Suppressor macrophage (primary cell): Measurements from ENCODE around the gene TENM4.

Experiments used
- DNase-seq, 4 experiments: peaks; one replicate each; pipeline ENCODE4 v3.0.0-alpha.2; 2020 to 2022

TENM4 gene

DNA sequence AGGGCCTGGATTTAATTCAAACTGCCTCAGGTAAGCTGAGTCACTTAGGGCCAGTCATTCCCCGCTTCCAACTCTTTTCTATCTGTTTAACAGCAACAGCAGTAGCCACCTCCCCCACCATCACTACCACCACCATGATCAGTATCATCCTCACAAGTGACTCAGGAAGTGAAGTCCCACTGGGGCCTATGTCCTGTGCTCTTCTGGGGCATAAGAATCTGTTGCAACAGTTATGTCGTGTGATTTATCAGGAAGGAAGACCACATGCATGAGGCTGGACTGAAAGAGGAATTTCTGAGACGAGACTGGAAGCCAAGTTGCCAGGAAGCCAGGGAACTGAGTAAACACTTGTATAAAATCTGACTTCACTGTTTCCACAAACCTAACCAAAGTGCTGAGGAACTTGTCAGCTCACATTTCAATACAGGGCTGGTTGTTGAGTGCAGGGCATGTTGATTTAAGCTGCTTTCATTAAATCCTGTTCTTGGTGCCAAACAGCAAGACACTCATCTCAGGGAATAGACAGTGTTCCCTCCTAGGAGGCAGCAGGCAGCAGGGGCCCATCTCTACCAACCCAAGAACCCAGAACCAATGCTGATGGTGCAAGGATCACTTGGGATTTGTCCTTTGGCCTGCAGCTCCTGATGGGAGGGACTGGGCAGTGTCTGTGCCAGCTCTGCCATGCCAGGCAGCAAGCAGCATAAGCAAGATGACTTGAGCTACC is 639.5 kb downstream of the TENM4 start:
- peak; percentile 86 to 97 (median 93) for DNase-seq

DNA sequence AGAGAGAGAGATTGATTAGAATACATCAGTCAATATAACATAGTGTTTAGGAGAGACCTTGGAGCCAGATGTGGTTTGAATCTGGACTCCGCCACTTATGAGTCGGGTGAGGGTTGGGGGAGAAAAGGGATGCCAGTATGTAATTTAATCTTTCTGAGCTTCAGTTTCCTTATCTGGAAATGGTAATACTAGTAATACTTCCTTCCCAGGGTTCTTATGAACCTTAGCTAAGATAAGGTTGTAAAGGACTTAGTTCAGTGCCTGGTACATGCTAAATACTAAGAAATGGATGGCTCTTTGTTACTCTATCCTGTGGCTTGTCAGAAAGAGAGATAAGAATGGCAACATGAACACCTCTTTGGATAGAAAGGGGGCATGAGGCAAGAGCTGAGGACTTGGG is 640.1 kb downstream of the TENM4 start:
- DNase-seq = no peak

DNA sequence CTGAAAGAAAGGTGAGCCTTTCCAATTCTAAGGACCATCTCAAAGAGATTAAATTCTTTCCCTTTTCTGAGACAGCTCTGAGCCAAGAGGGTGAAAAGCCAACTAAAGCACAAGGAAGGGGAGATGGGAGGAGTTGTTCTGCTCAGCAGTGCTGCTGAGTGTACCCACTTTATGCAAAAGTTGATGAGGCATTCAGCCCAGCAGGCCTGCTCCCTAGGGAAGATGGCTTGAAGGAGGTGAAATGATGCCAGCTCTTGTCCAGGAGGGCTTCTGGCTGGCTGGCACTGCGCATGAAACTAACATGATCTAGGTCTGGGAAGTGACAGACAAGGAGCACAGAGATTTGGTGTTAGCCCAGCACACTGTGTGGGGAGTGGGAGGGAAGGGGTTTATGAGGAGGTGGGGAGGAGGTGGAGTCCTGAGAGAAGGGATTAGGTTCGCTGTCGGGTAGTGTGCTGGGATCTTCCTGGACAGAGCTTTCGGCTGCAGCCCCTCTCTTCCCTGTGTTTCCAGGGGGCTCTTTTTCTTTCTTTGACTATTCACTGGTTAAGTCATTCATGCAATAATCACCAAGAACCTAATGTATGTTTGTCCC is 640.6 kb downstream of the TENM4 start:
- DNase-seq = no peak

DNA sequence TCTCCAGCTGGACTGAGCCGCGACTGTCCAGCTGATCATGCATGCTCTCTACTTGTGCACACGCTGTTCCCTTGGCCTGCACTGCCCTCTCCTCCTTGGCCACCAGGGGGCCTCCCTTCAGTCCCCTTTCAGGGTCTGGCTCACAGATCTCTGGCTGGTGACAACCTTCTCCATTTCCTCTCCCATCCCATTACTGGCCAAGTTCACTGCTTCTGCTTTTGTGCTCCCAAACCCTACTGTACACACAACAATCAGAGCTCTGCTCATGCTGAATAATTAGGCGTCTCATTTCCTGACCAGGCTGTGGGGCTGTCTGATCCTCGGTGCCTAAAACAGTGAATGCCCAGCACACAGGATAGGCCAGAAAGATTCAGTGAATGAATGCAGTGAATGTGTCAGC is 642.2 kb downstream of the TENM4 start:
- DNase-seq = peak; percentile 91 to 96 (median 96)

DNA sequence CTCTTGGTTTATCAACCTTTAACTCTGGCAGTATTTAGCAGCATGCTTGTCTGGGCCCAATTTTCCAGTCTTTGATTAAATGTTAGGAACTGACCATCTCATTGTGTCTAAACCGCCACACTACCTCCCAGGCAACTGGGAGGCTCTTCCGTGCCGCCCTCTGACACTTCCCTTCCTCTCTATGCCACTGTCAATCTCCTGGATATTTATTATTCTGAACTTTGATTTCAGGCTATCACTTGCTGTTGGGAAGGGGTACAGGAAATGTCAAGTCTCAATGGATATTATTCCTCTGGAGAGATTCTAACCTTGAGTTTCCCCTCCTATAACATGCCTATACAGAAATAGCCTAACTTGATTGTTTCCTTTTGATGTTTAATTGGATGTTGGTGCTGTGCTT is 643.3 kb downstream of the TENM4 start:
- DNase-seq = no peak

DNA sequence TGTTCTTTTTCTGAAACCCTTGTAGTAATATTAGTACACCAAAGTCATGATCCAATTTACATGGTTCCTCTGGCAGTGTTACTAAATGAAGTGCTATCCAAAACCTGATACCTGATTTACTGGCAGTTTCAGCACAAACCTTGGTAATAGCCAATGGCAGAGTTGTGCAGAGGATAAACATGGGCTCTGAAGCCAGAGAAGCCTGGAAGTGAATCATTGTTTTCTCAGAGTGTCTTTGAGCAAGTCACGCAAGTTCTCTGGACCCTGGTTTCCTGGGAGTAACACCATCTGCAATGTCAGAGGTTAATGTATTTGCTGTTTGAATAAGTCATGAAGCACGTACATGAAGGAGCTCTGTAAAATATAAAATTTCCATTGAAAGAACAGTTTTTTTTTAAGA is 643.9 kb downstream of the TENM4 start:
- DNase-seq = no peak

DNA sequence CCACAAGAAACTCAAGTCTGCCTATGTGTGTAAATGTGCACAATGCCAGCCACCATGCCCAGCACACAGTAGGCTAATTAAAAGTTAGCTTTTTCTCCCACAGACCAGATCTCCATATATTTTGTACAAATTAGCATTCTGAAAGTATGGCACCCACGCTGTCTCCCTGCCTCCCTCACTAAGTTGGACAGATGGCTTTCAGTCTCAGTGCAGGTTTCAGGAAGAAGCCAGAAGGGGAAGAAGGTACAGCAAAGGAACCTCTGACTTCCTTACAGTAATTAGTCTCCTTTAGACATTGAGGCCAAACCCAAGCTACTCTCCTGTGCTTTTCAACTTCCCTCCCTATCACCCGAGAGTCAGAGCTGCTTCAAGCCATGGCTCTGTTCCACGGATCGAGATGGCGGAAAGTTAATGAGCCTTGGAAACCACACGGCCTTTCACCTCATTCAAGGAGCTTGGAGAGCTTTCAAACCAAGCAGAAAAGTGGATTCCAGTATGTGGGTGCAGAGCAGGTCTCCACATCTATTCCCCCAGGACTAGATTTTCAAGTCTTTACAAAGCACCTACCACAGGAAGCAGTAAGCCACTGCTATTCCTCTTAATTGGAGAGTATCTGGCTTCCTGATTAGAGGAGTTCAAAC is 645.1 kb downstream of the TENM4 start:
- peak in 3 of 4 experiments; percentile 45 to 65 (median 53) for DNase-seq

DNA sequence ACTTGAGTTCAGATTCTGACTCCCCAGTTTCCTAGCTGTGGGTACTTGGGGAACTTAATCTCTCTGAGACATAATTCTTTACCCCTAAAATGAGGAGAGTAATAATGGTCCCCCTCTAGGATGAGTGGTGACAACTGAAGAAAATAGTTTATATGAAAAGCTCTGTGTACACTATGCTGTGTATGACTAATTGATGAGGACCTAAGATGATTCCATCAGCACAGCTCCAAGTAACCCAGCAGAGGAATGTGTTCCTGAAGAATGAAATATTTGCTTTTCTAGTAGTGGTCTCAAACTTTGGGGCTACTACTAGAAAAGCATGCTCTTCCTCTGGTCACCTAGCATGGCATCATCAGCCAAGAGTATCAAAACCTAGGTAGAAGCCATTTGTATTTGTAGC is 648.9 kb downstream of the TENM4 start:
- DNase-seq = no peak

DNA sequence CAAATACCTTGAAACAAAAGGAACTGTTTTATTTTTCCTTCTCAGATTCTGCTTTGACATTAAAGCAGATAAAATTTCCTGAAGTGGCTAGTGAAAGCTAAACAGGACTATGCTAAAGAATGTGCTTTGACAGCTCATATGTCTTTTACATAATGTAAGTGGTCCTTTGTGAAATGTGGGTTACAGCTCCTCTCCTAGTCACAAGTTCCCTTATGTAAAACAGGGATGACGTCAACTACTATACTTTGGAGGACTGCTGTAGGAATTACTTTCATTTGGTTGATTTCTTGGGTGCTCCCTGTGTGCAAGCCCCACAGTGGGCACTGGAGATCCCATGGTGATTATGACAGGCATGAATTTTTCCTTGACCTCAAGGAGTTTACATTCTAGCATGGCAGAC is 649.6 kb downstream of the TENM4 start:
- DNase-seq = peak in 3 of 4 experiments; percentile 50 to 82 (median 77)

DNA sequence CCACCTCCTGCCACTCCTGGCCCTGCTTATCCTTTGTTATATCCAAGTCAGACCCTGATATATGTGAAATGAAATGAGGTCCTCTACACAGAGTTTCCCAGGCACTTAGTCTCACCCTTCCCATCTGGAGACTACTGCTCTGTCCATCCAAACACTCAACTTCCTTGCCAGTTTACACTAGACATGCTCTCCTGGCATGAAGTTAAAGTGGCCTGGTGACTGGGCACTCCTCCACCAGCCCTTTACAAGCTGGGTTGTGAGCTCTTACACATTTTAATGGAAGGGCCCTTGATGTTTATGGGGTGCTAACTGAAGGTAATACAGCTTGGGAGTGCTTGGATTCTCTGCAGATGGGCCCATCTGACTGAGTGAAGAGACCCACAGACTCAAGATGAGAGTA is 650.0 kb downstream of the TENM4 start:
- no peak for DNase-seq

DNA sequence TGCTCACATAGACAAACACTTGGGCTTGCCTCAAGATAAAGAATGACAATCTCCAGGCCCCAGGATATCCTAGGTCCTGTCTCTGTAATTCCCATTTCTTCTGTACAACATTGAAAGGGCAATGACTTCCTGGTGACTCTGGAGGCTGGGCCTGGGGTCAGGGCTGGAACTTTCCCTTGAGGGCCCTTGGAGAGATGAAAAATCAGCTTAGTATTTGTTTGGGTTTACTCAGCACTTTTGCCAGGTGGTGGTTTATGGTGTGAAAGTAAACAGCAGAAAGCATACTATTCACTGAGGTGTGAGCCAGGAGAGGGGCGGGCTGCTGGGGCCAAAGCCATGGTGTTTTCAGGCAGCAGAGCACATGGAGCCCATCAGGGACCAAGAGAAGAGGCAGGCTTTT is 651.5 kb downstream of the TENM4 start:
- no peak for DNase-seq

DNA sequence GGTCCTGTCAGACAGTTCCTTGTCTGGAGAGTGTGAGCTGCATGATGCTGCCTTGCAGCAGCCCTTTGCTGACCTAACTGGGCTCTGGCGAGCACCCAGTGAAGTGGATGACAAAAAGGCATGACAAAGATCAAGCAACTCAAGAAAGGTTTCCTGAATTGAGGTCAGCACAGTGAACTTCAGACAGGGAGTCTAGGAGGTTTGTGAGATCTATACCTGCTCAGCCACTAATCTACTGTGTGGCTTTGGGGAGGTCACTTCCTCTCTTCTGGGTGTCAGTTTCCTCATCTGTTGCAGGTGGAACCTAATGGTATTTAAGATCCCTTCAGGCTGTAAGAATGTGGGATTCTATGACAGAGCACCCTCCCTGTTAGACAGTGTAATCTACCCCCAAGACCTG is 652.3 kb downstream of the TENM4 start:
- peak in 1 of 4 experiments; percentile 6 for DNase-seq

DNA sequence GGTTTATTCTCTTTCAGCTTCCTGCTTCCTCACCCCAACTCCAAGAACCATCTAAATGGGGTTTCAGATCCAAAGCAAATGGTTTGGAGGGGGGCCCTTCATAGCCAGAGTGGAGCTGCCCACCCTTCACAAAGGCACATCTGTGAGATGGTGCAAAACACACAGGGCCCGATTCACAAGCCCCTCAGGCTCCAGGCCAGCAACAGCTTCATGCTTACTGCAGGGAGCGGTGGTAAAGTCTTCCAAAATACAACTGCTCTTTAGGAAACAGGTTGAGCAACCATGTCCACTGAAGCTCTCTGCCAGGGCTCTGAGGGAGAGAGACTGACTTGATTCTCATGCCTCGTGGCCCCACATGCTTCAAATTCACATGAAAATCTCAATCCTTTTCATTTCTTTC is 653.1 kb downstream of the TENM4 start:
- no peak for DNase-seq

DNA sequence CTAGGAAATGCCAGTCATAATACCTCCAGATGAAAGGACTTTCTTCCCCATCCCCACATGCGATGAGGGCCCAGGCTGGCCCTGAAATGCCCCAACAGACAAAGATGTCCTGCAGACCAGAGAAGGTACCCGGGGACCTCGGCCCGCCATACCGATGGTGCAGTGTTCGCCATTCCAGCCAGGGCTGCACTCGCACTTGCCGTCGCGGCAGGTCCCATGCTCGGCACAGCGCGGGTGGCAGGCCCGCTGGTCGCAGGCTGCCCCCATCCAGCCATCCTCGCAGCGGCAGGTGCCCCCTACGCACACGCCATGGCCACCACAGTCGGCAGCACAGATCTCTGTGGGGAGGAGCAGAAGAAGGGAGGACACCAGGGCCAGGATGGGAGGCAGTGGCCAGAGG is 654.1 kb downstream of the TENM4 start:
- no peak for DNase-seq

DNA sequence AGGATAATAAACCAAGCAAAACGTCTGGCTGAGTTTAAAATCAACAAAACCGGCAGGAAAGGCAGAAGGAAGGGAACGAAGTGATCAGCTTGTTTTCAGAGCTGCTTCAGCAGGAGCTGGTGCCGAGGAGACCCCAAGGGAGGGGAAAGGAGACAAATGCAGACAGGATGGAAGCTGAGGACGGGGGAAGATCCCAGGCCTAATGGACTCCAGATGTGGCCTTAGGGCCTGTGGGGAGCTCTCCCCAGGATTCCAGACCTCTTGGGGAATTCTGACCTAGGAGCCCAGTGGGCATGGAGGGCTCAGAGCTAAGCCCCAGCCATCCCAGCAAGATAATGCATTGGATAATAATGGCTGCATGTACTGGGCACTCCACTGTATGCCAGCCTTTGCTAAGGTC is 654.7 kb downstream of the TENM4 start:
- no peak for DNase-seq

DNA sequence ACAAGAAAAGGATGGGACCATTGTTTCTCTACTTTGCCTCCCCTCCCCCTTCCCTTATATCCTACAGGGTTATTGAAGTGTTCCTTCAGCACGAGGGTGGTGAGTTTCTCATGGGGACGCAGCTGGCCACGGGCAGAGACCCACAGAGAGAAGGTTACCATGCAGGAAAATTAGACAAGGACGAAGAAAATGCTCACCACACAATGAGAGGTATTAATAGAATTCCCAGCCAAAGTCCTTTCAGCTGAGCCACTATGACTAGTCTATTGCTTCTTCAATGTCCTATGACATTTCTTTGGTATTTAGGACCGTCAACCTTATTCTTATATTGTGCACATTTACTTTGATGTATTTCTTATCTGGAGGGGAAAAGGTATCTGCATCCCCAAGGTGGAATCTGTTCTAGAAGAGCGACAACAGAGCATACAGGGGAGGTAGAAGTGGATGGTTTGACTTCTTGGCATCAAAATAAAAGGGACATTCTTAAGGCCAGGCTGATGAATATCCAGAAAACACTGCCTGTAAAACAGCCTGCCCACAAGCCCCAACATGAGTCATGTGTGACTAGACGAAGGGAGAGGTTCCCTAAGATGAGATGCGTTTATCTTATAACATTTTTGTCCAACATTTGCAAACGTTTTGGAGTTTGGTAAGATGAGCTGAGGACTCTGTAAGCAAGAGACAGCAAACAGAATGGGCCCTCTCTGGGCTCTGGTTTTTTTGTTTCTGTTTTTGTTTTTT is 656.3 kb downstream of the TENM4 start:
- DNase-seq = no peak

DNA sequence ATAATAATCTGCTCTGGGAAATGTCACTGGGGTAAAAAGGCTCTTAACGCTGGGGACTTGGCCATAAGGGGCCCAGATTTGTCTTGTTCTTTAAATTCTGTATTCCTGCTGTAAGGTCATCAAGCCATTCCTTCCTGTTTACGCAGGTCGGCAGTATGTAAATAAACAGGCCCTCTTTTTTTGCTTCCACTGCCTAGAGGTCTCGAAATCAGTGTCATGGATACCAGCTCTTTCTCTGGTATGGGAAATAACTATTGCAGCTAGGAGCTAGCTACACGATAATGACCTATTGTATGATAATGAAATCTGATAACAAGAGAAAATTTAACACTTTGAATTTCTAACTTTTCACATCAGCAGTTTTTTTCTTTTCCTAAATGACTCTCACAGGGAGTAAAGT is 657.0 kb downstream of the TENM4 start:
- peak in 1 of 4 experiments; percentile 8 for DNase-seq

DNA sequence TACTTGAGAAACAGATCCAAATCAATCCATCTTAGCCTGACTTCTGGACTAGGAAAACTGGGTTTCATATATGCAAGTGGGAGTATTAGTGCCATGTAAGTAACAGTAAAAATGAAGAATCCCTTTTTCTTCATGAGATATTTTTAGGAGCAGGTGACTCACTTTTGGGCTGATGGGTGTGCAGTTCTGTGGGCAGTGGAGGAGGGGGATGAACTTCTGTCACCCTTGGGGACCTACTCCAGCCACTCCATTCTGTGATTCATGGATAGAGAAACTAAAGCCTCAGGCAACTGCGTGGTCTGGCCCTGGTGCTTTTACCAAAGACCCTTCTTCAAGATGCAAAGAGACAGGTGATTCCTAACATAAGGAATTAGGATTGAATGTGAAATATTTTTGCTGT is 657.5 kb downstream of the TENM4 start:
- no peak for DNase-seq

DNA sequence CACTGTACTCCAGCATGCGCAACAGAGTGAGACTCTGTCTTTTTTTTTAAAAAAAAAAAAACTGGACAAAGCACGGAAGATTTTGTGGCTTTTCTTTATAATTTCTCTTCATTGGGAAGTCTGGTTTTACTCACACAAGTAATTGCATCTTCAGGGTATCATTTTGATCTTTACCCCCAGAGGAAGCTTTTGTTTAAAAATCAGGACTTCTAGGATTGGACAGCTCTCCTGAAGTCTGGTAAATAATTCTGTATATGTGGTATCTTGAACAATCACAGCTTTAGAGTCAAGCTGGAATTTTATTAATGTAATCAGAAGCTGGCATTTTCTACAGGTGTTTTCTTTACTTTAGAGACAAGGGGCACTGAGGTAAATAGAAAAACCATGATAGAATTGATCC is 658.1 kb downstream of the TENM4 start:
- DNase-seq = no peak

DNA sequence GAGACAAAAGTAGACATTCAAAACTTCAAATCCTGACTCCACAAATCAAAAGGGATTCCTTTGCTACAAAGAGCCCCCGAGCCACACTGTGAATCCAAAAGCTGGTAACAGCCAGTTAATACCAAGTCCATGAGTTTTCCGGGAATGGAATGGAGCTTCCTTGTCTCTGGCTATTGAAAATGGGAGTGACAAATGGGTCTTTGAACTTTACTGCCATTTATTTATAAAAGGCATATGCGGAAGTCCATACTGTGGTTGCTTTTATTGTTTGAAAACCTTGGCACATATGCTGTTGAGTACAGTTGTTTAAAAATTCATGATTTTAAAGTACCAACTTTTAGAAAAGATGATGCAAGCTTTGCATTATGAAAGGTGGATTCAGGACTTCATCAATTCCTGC is 659.9 kb downstream of the TENM4 start:
- no peak for DNase-seq

DNA sequence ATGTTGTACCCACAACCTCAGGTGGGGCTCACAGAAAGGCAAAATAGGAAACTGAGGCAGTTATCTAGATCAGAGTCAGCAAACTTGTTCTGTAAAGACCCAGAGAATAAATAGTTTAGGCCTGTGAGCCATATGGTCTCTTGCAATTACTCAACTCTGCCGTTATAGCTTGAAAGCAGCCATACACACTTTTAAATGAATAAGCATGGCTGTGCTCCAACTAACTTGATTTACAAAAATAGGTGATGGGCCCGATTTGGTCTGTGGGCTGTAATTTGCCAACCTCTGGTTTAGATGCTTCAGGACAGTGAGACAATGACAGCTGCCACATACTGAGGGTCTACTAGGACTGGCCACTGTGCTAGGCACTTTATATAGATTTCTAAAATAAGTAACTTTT is 667.3 kb downstream of the TENM4 start:
- DNase-seq = no peak

DNA sequence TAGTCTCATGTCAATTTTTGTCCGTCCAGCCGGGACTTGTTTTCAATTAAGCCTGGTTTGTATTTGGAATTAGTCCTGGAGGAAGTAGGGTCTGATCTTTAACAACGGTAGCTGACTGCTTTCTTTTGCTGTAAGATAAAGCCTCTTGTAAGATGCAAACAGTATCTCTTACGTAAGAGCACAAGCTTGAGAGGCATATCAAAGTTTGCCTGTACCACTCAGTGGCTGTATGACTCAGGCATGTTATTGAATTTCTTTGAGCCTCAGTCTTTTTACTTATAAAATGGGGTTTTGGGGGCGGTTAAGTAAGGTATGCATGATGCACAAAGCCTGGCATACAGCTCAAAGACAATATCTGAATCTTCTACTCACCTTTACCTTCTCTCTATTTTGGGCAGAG is 667.8 kb downstream of the TENM4 start:
- DNase-seq = no peak

DNA sequence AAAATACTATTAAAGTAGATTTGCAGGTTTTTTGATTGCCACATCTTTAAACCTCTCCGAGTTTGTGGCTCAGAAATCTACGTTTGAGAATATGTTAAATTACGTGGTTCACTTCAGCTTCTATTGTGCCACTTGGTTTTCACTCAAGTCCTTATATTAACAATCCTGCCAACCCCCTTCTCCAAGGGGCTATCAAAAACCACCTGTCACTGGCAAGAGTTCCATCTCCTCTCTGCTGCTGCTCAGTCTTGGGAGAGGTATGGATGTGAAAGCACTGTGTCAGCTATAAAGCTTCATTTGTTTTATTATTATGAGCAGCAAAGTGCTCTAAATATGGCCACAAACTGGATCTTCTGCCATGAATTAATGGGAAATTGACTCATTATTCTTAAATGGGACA is 668.6 kb downstream of the TENM4 start:
- no peak for DNase-seq

DNA sequence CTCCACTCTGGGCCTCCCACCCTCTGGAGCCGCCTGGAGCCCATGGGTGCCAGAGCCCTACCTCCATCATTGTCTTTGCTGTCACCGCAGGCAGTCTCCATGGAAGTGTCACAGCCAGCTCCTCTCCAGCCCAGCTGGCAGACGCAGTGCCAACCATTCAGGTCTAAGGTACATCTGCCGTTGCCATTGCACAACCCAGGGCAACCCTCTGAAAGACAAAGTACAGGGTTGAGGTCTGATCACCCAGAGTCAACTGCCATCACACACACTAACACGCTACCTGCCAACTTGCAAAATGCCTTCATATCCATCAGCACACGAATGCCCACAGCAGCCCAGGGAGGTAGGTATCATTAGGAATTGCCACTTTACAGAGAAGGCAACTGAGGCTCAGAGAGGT is 669.9 kb downstream of the TENM4 start:
- DNase-seq = no peak
